LNCAP (cell line): ENCODE data around the gene NHSL1.

Experiments
- CTCF ChIP-seq: fragments of 450-650 bp; IDR thresholded peaks from 2 replicates; pipeline ENCODE4 v1.5.1; 2017; ENCODE audit warnings: mild to moderate bottlenecking

Gene NHSL1

GRCh38 chr6:138417493-138418117 is 81.7 kb downstream of the NHSL1 start:
- TF ChIP-seq CTCF: no peak

- TF ChIP-seq CTCF: no peak
Measured at GRCh38 chr6:138416206-138416605, 83.1 kb downstream of the NHSL1 start.

DNA sequence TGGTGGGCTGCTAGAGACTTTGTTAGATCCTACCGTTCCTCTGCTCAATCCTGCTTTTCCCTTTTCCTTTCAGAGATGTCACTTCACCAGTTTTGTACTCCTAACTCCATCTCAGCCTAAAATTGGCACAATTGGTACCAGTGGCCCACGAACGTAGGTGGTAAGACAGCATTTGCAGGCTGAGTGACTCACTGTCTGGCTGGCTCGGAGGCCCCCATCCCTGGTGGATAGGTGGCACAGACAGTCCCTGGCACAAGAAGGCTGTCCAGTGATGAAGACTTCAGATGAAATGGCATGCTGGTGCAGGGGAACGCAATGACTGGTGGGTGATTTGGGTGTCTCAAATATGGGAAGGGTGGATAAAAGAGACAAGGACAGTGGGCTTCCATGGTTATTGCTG is 84.2 kb downstream of the NHSL1 start:
- TF ChIP-seq CTCF: no peak

GRCh38 chr6:138410972-138411880 is 88.1 kb downstream of the NHSL1 start:
- no peak for TF ChIP-seq CTCF

GRCh38 chr6:138410048-138410735 is 89.1 kb downstream of the NHSL1 start:
- TF ChIP-seq CTCF: no peak

- TF ChIP-seq CTCF: peak; percentile 60
Measured at GRCh38 chr6:138406443-138406842, 92.9 kb downstream of the NHSL1 start.

- TF ChIP-seq CTCF: no peak
Measured at GRCh38 chr6:138405816-138406413, 93.4 kb downstream of the NHSL1 start.
